DMS114 treated with DMSO at 0.1 percent for 48 hours (cell line): ENCODE measurements around the gene SAMD7.
A peak's percentile ranks its signal among the peaks of the same experiment; 100 is the strongest.

Experiments used
- DNase-seq: peaks from one replicate; lab custom pipeline; 2025; ENCODE audit not compliant: unreplicated experiment; lab: John Stamatoyannopoulos, UW

Gene SAMD7

DNA sequence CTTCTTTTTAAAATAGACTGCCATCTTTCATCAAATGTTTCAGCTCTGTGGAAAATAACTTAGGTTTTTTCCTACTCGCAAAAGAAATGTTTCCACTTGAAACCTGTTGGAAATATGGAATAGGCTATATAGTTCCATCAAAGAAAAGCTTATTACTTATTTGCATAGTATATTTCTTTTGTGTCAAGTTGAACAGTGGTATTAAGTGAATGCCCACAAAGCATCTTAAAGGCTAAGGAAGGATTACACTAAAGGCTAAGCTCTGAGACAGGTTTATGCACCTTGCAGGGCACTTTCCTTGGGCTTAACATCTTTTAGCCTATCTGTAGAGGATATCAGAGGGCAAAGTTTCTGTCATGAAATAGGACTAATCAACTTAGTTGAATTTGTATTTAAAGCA, at the start of gene SAMD7:
SAMD7 (plus strand) TSS at position 301 of the 400 bp plus-strand sequence. CDS start 7,927 bp downstream, outside the sequence.
- DNase-seq, result no peak

GRCh38 chr3:169861871-169862270, 49.5 kb upstream of the SAMD7 start:
- DNase-seq, result no peak

DNA sequence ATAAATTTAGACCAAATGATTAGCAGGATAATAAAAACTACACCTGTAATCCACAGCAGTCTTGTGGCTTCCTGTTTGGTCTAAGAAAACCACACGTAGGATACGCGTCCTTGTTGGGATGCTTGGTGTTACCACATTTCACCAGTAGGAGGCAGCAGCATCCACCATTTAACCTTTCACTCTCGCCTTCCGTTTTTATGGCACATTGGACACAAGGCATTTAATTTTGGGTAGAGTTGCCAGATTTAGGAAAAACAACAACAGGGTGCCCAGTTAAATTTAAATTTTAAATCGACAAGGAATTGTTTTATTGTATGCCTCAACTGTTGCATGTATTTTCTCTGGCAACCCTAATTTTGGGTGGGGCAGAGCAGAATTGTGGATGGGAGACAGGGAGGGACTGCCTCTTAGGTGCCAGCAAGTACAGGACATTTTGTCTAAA, 47.9 kb upstream of the SAMD7 start:
- DNase-seq, result peak; percentile 40

GRCh38 chr3:169864270-169864669, 47.1 kb upstream of the SAMD7 start:
- no peak for DNase-seq

DNA sequence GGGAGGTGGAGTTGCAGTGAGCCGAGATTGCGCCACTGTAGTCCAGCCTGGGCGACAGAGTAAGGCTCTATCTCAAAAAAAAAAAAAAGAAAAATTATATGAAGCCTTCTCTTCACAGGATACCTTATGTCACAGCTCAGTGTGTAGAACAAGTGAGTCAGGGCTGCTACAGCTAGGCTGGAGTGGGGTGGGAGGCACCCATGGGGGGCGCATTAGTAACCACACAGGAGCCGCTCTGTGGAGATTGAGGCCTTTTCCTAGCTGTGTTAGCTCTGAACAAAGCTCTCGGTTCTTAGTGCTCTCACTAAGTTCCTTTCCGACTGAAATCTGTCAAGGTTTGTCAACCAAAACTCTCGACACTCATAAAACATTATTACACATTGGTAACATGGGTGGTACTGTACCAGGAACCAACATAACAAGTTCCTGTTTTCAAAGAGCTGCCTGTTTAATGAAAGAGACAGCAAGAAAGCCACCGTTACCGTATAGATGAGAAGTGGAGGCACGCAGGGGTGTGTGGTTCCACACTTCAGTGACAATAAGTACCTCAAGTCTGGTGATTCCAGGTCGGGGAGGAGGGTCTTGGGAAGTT, 46.1 kb upstream of the SAMD7 start:
- DNase-seq, result no peak

DNA sequence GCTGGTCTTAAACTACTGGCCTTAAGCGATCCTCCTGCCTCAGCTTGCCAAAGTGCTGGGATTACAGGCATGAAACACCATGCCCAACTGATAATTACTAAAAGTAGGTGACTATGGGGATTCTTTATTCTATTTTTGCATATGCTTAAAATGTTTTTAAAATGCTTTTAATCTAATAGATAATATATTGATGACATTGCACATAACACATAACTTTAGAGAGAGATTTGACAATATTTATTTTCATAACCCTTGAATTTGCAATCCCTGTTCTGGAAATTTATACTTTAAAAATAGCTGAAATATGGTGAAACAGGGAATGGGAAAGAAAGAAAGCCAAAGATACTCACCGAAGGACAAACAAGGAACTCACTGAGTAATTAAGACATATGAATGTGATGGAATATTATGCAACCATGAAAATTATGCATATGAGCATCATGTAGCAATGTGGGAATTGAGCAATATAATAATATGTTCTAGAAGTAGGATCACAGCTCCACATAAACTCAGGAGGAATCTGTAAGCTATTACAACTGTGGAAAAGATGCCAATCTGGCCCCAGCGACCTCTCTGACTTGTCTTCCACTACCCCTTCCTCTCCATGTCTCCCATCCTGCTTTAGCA, 43.7 kb upstream of the SAMD7 start:
- no peak for DNase-seq

DNA sequence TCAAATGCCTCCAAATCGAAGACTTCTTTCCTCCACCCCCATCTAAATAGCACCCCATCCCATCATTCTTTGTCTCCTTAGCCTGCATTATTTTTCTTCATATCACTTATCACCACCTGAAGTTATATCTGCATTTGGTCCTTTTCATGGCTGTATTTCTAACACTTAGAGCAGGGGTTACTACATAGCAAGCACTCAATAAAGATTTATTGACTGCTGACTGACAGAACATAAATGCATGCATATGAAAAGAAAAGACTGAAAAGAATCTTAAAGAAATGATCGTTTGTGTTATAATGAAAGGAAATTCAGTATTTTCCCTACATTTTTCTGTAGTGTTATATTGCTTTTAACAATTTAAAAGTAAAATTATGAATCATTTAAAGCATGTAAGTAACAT, 43.0 kb upstream of the SAMD7 start:
- DNase-seq, result no peak

DNA sequence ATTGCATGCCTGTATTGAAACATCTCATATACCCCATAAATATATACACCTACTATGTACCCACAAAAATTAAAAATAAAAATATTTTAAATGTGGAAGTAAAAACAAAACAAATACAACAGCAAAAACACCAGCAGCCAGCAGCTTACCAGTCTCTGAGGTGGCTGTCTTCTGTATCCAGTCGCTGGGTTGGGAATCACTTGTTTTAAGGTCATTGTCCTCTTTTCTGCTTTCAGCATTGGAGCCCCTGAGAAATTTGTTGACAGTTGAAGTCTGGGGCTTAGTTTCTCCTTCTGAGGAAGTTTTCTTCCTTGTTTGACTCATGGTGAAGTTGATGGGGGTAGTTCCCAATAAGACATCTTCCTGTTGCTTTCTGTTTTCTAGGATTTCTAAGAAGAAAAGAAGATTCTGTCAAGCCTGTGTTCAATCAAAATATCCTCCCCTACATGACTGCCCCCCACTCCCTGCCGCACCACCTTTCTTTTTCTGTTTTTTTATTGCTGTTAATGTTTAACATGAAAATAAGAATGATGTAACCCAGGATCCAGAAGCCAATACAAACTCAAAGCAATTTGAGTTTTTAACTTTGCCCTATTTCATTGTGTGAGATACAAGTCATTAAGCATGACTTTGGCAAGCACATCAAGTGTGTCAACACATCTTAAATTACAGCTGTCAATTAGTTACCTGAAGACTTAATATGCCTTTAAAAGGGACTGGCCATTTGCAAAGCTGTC, 41.7 kb upstream of the SAMD7 start, which contains the start of gene LRRC31:
LRRC31 (minus strand) TSS at position 452 of the 737 bp plus-strand sequence; CDS start at position 324, 128 bp downstream.
- DNase-seq, result no peak

DNA sequence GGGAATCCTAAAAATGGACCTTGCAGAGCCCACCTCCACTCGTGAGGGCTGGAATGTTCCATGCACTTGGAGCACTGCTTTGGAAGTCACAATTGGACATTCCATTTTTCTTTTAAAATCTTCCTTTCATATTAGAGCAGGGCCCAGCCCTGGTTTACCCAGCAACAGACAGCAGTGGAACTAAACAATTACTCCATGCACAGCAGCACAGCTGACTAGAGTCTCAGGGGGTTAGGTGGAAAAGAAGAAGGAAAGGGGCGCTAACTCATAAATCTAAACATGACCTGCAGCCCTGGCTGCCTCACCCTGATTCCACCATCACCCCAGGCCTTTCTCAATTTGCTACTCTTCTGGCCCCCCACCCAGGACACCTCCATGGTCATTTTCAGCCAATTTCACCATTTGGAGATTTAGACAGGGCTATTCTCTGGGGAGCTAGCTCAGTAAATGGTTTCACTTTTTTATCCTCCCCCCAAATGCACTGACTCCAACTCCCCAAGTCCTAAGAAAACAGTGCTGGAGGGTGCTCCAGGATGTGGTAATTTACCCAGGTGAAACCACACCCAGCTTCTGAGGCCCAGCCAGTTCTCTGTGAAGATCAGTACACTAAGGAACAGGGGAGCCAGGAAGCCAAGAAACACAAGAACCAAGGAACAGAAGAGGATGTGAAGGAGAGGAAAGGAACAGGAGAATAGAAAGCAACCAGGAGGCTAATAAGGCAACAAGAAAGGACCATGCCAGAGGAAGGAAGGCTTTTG, 40.1 kb upstream of the SAMD7 start:
- DNase-seq, result no peak

DNA sequence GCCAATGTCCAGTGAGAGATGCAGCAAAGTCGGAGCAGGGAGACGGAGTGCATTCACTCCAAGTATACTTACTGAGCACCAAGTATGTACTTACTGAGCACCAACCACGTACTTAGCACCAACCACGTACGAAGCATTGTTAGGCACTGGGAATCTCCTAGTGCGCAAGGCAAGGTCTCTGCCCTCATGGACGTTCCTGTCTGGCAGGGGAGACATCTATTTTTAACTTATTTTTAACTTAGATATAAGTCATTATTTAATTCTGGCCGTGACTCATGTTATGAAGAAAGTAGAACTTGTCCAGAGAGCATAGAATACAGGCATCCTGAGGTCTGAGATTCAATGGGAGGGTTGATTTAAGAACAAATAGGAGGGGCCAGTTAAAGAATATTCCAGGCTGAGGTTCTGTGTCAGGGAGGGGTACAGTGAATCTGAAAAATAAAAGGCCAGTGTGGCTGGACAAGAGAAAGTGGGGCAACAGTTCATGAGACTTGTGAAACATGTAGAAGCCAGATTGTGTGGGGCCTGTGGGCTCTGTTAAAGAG, 32.3 kb upstream of the SAMD7 start:
- DNase-seq, result no peak

GRCh38 chr3:169879845-169880575, 31.4 kb upstream of the SAMD7 start:
- DNase-seq, result no peak

DNA sequence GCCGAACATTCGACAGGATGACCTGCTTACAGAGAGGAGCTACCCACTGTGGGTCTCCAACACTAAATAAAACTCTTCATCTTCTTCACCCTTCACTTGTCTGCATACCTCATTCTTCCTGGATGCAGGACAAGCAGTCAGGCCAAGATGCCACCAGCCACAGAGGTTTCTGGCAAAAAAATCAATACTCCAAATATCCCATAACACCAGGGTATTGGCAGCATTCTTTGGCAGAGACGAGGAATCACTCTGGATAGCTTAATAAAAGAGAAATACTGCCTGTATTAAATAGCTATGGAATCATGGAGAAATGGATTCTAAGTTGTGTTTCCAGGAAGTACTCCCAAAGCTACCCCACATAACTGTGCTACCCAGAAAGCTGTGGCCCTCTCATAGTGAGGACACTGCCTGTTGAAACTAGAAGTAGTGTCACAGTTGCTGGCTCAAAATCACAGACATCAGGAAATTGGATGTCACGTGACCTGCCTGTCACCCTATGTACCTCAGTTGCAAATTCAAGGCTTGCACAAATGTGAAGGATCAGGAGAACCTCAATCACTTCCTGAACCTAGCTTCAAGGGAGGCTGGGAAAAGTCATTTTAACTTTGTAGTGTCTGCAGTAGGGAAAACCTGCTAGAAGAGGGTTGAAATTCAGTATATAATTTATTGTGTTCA, 30.7 kb upstream of the SAMD7 start:
- DNase-seq, result no peak

GRCh38 chr3:169886671-169887070, 24.7 kb upstream of the SAMD7 start:
- DNase-seq, result no peak

- DNase-seq, result no peak
These were observed 19.5 kb upstream of the SAMD7 start for GRCh38 chr3:169891886-169892285.

DNA sequence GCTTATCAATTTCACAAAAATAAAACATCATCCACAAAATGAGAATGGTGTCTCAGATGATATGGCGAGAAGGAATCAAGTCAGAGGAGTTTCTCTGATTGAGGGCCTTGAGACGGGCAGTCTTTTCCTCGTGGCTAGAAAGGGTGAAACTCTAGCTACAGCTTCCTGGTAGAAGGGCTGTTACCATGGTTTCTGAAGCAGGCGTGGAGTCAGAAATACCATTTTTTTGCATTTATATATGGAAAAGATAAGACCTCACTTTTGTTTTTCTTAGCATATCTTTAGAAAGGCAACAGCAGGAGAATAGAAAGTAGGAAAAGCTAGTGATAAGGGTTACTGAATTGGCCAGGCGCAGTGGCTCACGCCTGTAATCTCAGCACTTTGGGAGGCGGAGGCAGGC, 17.3 kb upstream of the SAMD7 start:
- DNase-seq, result no peak

GRCh38 chr3:169895072-169895471, 16.3 kb upstream of the SAMD7 start:
- DNase-seq, result no peak

DNA sequence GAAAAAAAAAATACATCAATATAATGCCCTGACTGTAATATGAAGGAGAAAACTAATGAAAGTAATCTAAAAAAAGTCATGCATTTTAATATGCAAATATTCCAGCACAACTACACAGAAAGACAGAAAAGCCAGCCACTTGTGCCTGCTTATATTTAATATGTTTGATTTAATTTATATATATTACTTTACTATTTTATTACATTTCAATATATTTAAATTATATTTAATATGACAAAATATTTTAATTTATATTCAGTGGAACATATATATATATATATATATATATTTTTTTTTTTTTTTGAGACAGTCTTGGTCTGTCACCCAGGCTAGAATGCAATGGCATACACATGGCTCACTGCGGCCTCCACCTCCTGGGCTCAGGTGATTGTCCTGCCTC, 14.1 kb upstream of the SAMD7 start:
- no peak for DNase-seq

- no peak for DNase-seq
These were observed 9.9 kb upstream of the SAMD7 start for GRCh38 chr3:169901453-169901852.

GRCh38 chr3:169905404-169905803, 6.0 kb upstream of the SAMD7 start:
- no peak for DNase-seq

DNA sequence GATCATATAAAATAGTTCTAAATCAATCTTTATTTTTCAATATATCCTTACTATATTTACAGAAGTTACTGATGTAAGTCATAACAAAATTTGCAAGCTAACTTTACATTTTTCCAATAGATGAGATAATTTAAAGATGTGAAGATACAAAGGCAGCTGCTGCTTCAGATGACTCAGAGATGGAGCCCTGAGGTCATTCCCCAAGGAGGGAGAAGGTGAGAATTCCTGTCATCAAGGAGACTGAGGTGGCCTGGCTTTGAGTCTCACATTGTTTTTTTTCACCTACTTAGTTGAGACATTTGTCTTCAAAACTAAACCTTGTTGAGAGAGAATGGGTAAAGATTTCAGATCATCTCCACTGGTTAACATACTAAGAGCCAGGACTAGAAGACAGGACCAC, 3.9 kb upstream of the SAMD7 start:
- DNase-seq, result no peak
